A673 (cell line): ENCODE measurements around the gene ATP1A1. TPM values are rescaled to one million over a fixed set of nuclear protein-coding genes. Genes with fewer than 3 reads are reported as not detected.

Experiments
- BruUV-seq: library from RNA; stranded (reverse); fragments of 400-500 nt; replicated peaks from 2 replicates; lab custom pipeline; 2021; lab: Mats Ljungman, UMichigan
- CTCF ChIA-PET: fragments of 300-600 bp; sonication (Branson Sonifier 250); formaldehyde crosslinking; loops from one replicate; lab custom pipeline; 2022; ENCODE audit warnings: antibody characterized with exemption; lab: Charles Lee
- POLR2A ChIA-PET: fragments of 300-600 bp; sonication (Branson Sonifier 250); formaldehyde crosslinking; loops from one replicate; lab custom pipeline; 2022; ENCODE audit warnings: antibody characterized with exemption; ENCODE audit not compliant: low non-redundant PET; lab: Charles Lee
- DNase-seq: peaks from one replicate; pipeline ENCODE4 v3.0.0-alpha.2; 2015; ENCODE audit warnings: low spot score
- H3K27ac ChIP-seq: fragments of 200-600 bp; sonication (generic); 2 replicates; pipeline ENCODE4 v1.5.1; 2016; ENCODE audit warnings: mixed run types, low read depth, mild to moderate bottlenecking, mixed read lengths, antibody characterized with exemption, low read length; ENCODE audit not compliant: poor library complexity, severe bottlenecking
- H3K27me3 ChIP-seq: fragments of 200-600 bp; sonication (generic); replicated peaks from 2 replicates; pipeline ENCODE4 v1.6.1; 2017; ENCODE audit warnings: mixed run types, low read depth, mild to moderate bottlenecking, mixed read lengths, antibody characterized with exemption, low read length; ENCODE audit not compliant: insufficient read depth, poor library complexity
- H3K36me3 ChIP-seq: fragments of 200-600 bp; sonication (generic); 2 replicates; pipeline ENCODE4 v1.6.1; 2016; ENCODE audit warnings: mixed run types, mild to moderate bottlenecking, mixed read lengths, antibody characterized with exemption, low read length; ENCODE audit not compliant: insufficient read depth, poor library complexity, severe bottlenecking
- H3K4me1 ChIP-seq: fragments of 200-600 bp; sonication (generic); 2 replicates; pipeline ENCODE4 v1.6.1; 2017; ENCODE audit warnings: mixed run types, mild to moderate bottlenecking, mixed read lengths, antibody characterized with exemption, low read length; ENCODE audit not compliant: insufficient read depth, poor library complexity, severe bottlenecking
- H3K4me3 ChIP-seq: fragments of 200-600 bp; sonication (generic); 2 replicates; pipeline ENCODE4 v1.5.1; 2016; ENCODE audit warnings: low read depth, mixed run types, mild to moderate bottlenecking, mixed read lengths, low read length; ENCODE audit not compliant: poor library complexity, severe bottlenecking
- H3K9me3 ChIP-seq: fragments of 200-600 bp; sonication (generic); 2 replicates; pipeline ENCODE4 v1.6.1; 2016; ENCODE audit warnings: mixed run types, low read depth, mild to moderate bottlenecking, mixed read lengths, antibody characterized with exemption, low read length; ENCODE audit not compliant: poor library complexity, severe bottlenecking
- EZH2 ChIP-seq: fragments of 200-600 bp; sonication (generic); IDR thresholded peaks from 2 replicates; pipeline ENCODE4 v1.6.1; 2017; ENCODE audit warnings: borderline replicate concordance, low read depth, mild to moderate bottlenecking, mixed read lengths, antibody characterized with exemption, low read length; ENCODE audit not compliant: poor library complexity, severe bottlenecking
- intact Hi-C: fragments of 100-400 bp; cut with micrococcal nuclease; formaldehyde crosslinking; loops from one replicate; pipeline ENCODE4 v1.10.0; 2022; ENCODE audit not compliant: unreplicated experiment
- total RNA-seq: library from RNA; stranded (reverse); gene quantifications from 2 replicates; pipeline ENCODE4 v1.2.3, GENCODE V29; 2021
- TF ChIP-seq, protein P1 (sequence below): fragments of 300-800, 200-600 bp; sonication (generic); conservative IDR thresholded peaks from 2 replicates; pipeline ENCODE4 v1.5.1; 2017; ENCODE audit warnings: low read depth, mild to moderate bottlenecking, antibody characterized with exemption, low read length, moderate library complexity, mixed read lengths

The ATP1A1 gene
- total RNA-seq, 1 experiment from 2014 or later: 1,420 TPM

DNA sequence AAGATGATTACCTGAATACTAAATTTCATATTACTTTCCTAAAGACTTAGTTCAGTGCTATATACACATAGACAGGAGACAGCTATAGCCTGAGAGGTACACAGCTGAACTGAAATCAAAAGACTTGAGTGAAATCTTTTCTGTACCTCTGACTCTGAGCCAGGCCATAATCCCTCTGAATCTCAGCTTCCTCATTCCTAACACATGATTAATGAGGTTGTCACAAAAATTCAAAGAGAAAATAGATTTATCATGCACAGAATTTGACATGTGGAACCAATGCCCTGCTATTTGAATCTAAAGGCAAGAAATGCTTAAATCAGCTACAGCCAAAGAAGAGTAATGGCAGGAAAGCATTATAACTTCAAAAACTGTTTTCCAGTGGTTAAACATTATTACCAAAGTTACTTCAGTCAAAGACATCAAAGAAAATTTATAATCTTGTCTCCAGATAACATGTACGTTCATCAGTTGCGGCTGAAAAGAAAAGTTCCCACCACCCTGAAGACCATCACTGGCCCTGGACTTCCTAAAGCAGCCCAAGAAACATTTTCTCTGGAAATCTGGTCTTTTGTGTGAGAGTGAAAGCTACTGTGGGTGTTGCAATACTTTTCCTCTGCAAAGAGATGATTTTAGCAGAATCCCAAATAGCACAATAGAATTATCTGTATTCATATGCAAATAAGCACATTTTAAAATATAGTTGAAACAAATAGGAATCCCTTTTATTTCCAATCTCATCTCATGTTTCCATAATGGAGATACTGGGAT lies 13.8 kb upstream of the ATP1A1 start:
- peak overlapping the region; percentile 100 for H3K27ac ChIP-seq
- peak; percentile 90 for DNase-seq
- CTCF ChIA-PET: interaction anchor here (1.4 kb wide), 1 partner anchor 126 kb away, joined by 3 read pairs; no protein-coding TSS in a partner anchor
- no peaks in the 10 kb centered on the region for H3K9me3 ChIP-seq
- no peaks in the 10 kb centered on the region for H3K36me3 ChIP-seq
- intact Hi-C loops: loop anchor here (2.0 kb wide), 1 partner anchor 16 kb away; no protein-coding TSS in a partner anchor
- POLR2A ChIA-PET: interaction anchor here (0.6 to 1.5 kb wide), 3 partner anchors 16 to 104 kb away, joined by 3 to 7 read pairs (median 5); no protein-coding TSS in a partner anchor
- BruUV-seq: no TSS peak
- H3K4me1 ChIP-seq: peaks cover 82% of the 10 kb centered on the region
- H3K4me3 ChIP-seq: no peak overlapping the region
- H3K27me3 ChIP-seq: no peaks in the 10 kb centered on the region
- TF ChIP-seq, protein P1, sequence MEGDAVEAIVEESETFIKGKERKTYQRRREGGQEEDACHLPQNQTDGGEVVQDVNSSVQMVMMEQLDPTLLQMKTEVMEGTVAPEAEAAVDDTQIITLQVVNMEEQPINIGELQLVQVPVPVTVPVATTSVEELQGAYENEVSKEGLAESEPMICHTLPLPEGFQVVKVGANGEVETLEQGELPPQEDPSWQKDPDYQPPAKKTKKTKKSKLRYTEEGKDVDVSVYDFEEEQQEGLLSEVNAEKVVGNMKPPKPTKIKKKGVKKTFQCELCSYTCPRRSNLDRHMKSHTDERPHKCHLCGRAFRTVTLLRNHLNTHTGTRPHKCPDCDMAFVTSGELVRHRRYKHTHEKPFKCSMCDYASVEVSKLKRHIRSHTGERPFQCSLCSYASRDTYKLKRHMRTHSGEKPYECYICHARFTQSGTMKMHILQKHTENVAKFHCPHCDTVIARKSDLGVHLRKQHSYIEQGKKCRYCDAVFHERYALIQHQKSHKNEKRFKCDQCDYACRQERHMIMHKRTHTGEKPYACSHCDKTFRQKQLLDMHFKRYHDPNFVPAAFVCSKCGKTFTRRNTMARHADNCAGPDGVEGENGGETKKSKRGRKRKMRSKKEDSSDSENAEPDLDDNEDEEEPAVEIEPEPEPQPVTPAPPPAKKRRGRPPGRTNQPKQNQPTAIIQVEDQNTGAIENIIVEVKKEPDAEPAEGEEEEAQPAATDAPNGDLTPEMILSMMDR: no peak
- no peak for TF ChIP-seq EZH2

DNA sequence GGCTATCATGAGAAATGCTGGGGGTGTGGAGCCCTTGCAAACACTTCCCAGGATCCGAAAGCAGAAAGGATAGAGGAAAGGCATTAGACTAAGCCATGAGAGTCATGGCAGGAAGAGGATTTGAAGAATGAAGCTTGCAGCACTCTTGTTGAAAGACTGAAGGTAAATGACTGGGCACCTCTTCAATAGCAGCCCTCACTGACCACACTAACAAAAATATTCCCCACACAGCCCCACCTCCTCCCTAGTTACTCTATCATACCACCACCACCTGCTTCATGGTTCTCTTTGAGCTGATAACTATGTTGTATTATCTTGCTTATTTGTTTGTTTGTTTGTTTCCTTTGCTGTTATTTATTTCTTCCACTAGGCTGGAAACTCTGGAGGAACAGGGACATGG lies 13.2 kb upstream of the ATP1A1 start:
- Histone ChIP-seq H3K4me3 (no peak overlapping the region), H3K27me3 (no peaks in the 10 kb centered on the region), H3K4me1 (peaks cover 80% of the 10 kb centered on the region), H3K9me3 (no peaks in the 10 kb centered on the region), H3K27ac (peak overlapping the region; percentile 100), H3K36me3 (no peaks in the 10 kb centered on the region)
- CTCF ChIA-PET: interaction anchor here (1.4 kb wide), 1 partner anchor 126 kb away, joined by 3 read pairs; no protein-coding TSS in a partner anchor
- DNase-seq: peak; percentile 74
- intact Hi-C loops: loop anchor here (2.0 kb wide), 1 partner anchor 15 kb away; no protein-coding TSS in a partner anchor
- BruUV-seq: TSS peak; percentile 25
- TF ChIP-seq EZH2: no peak
- TF ChIP-seq, protein P1: no peak
- POLR2A ChIA-PET: interaction anchor here (0.5 to 1.5 kb wide), 3 partner anchors 15 to 138 kb away, joined by 3 to 5 read pairs (median 3); no protein-coding TSS in a partner anchor

DNA sequence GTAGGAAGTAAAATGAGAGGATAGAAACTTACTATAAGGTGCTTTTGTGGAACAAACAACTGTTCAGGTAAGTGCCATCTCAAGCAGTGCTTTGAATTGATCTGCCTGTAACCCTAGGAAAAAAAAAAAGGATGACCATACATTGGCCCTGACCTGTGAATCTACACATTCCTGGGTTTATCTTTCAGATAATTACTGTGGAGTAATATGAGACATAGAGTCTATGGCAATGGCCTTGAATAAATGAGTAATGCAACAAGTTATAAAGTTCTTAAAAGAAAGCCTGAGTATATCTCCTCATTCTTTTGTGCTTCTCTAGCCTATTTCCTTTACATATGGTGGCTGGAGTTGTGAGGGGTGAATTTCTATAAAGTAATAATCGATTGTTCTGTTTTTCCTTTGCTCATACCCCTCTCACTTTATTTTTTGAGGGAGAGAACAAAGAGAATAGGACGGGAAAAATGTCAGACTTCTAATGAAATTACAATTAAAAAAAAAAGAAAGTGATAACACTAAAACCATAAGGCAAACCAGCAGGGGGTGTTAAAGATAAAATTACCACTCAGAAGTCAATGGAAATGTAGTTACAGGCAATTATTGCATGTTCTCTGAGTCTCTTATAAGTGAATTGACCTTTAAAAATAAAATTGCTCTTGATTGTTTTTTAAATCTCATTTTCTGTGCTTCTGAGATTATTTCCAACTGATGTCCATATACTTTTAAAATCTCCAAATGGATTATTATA lies 12.4 kb upstream of the ATP1A1 start:
- Histone ChIP-seq H3K27ac (peak overlapping the region; percentile 100), H3K4me1 (peaks cover 80% of the 10 kb centered on the region), H3K36me3 (no peaks in the 10 kb centered on the region), H3K9me3 (no peaks in the 10 kb centered on the region), H3K27me3 (no peaks in the 10 kb centered on the region), H3K4me3 (no peak overlapping the region)
- BruUV-seq: no TSS peak
- no peak for TF ChIP-seq EZH2
- TF ChIP-seq, protein P1: peak; percentile 40; the same call in 1 of the 2 replicates
- intact Hi-C loops: no loop called here
- POLR2A ChIA-PET: interaction anchor here (0.5 kb wide), 1 partner anchor 137 kb away, joined by 3 read pairs; no protein-coding TSS in a partner anchor
- peak; percentile 60 for DNase-seq
- CTCF ChIA-PET: no interaction called here
